ENCODE results near the gene GPR45.
A peak's percentile ranks its signal among the peaks of the same experiment; 100 is the strongest.

GPR45 gene

DNA sequence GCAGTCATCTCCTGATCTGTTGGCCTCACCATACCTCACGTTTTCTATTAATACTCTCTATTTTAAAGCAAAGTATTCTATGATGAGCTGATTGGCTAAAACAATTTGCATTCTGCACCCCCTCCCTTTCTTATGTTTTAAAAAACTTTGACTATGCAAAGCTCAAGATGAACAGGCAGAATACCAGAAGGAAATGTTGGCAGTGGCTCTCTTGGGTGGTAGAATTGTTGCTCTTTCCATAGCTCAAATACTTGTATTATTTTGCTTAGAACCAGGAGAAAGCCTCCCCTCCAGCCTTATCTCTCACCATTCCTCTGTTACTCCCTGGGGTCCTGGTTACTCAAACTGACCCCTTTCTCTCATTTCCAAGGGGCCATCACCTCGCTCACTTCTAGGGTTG lies 14.4 kb downstream of the GPR45 start:
- no peak for DNase-seq

DNA sequence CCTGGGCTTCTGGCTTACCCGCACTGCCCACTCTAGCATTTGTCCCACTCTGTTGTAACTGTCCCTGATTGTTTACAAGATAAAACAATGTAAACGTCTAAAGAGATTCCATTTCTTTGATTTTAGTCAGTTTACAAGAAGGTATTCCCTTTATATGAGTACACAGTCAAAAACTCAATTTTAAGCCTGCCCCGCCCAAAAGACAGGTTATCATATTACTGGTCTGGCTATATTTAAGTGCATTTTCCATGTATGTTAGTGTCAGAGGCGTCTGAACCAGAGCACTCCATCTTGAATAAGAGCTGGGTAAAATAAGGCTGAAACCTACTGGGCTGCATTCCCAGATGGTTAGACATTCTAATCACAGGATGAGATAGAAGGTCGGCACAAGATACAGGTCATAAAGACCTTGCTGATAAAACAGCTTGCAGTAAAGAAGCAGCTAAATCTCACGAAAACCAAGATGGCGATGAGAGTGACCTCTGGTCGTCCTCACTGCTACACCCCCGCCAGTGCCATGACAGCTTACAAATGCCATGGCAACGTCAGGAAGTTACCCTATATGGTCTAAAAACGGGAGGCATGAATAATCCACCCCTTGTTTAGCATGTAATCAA lies 15.0 kb downstream of the GPR45 start:
- DNase-seq = no peak

DNA sequence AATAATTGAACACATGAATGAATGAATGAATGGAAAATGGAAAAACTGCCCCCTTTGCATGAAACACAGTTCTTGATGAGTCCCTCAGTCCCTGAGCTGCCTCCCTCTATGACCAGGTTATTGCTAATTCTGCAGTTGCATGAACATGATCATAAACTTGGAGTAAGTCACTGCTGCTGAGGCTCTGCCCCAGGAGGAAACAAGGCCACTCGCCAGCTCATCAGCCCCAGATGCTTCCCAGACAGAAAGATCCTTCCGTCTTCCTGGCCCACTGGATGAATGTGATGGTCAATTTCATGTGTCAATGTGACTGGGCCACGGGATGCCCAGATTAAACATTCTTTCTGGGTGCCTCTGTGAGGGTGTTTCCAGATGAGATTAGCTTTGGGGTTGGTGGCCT lies 16.4 kb downstream of the GPR45 start:
- DNase-seq = no peak

DNA sequence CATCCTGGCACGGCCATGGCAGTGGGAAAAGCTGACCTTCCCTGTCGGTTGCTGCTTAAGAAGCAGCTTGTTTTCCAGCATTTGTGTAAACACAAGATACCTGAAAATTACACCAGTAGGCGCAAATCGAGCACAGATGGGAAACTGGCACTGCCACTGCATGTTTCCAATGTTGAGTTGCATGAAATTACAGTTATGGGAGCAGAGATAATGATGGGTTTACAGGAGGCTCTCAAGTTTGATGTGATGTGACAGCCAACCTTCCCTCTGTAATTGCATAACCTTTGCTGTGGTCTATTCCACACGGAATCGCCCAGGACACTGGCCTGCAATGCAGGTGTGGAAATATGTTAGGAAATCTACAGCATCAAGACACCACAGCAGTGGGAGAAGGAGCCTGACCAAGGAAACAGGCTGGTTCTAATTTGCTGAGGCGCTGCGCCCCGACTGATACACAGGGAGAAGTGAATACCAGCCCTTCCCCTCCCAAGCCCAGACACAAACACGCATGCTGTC lies 17.4 kb downstream of the GPR45 start:
- DNase-seq = no peak

DNA sequence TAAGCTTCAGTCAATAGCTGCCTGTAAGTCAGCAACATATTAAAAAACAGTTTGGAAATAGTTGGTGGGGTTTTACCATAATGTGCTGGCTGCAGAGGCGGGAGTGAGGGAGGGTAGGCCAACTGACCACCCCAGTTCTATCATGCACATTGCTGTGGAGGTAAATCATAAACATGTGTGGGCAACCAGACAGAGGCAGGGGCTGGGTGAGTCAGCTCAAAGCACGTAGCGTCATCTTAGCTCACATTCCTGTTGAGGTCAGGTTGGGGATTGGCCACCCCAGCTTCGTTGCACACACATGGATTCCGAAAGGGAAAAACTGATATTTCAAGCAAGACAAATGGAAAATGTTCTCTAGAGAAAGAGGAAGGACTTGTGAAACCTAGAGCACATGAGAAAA lies 19.5 kb downstream of the GPR45 start:
- DNase-seq = no peak

DNA sequence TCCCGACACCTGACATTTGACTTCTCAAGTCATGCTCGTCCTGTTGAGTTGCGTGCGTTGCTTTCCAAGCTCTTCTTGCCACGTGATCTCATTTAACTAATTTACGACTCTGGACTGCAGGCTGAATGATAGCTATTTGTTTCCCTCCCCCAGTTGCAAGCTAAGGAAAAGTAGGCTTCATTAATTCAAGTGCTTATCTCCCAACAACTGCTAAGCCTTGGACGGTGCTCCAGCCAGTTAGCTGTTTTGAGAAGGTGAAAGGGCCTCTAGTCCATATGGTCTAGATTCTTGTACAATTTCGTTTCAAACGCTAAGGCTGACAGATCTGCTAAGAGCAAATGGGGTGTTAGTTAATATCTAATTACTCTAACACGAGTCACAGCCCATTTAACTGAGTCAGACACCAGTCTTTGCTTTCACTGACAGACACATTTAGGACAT lies 21.1 kb downstream of the GPR45 start:
- no peak for DNase-seq

DNA sequence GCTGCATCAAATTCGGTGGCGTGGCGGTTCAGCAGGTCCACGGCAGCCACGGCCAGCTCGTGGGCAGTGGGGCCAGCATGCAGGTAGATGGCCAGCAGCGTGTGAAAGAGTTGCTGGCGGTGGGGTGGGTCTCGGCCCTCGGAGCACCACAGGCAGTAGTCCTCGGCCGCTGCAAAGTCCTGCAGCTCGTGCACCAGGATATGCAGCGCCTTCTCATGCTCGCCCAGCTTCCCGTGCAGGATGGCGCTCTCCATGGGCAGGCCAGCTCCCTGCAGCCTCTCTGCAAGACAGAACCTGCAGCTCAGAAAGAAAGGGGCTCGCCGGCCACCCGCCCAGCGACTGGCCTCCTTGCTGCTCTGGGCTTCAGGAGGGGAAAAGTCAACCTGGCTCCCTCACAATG lies 27.9 kb downstream of the GPR45 start:
- DNase-seq = no peak

DNA sequence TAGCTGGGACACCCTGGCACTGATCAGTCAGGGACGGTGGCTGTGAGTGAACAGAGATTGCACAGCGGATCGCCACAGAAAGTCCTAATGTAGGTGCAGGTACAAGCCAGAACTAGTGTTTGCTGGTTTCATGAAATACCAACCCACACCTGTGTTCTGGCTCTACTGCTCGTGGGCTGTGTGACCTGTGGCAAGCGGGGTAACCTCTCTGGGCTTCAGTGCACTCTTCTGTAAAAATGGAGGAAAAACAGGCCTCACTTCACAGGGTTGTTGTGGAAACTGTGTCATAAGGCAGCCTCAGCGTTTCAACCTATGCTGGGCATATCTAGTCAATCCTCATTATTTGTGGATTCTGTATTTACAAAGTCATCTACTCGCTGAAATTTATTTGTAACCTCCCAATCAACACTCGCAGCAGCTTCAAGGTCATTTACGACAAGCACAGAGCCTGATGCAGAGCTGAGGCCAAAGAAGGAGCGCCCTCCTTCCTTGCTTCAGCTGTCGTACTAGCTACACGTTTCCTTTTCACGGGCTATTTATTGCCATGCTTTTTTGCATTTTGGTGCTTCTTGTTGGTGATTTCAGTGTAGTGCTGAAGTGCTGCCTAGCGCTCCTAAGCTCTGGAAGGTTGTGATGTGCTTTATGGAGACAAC lies 30.0 kb downstream of the GPR45 start:
- no peak for DNase-seq

DNA sequence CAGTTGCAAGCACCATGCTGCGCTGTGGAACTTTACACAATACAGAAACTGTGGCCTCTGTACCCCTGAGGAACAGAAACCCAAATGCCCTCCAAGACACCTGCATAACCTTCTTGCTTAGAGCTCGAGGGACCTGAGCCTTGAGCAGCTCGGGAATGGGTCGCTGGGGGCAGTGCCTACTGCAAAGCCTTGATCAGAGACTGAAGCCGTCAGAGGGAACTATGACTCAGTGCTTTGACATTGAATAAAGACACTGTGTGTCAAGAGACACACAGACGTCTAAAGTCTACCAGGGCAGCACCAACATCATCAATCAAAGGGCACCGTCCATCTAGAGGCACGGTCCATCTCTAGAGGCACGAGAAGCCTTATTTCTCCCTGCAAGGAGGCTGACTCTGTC lies 30.6 kb downstream of the GPR45 start:
- no peak for DNase-seq

DNA sequence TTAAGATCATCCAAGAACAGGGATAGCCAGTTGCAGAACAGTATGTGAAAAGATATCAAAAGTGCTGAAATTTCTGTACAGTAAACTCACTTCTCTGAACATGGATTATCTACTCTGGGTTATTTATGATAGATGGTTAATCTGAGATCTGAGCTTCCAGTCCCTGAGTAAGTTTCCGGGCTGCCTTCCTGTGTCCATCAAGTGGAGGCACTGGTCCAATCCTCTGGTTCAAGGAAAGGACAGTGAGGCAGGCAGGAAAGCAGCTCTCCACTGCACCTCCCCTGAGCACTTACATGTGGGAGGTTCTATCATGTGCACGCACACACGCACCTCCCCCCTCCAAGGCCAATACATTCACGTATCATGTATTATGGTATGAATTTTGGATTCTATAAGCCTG lies 32.5 kb downstream of the GPR45 start:
- DNase-seq = no peak

DNA sequence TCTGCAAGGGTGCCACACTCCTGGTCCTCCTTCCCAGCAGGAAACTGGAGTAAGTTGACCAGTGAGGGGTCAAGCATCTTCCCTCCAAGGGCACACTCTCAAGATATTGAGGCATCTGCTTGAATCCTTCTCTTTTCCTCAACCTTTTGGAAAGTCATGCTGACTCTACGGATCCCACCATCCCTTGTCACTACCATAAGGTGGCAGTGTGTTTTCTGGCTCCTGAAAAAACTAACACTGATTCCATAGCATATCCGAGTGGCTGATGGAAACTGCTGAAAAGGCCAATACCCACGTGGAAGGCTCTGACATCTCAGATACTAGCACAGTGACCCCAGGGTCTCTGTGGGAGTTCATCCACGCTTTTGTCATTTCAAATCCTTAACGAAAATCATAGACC lies 37.1 kb downstream of the GPR45 start:
- DNase-seq = no peak

DNA sequence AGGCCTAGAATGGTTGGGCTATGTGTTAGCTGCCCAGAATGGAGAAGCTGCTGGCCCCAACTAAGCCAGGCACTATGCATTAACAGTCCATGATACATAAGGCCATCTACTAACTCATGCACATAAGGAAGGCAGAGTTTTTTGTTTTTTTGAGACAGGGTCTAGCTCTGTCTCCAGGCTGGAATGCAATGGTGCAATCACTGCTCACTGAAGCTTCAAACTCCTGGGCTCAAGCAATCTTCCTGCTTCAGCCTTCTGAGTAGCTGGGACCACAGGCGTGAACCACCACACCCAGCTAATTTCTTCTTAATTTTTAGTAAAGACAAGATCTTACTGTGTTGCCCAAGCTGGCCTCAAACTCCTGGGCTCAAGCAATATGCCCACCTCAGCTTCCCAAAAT lies 37.6 kb downstream of the GPR45 start:
- no peak for DNase-seq

DNA sequence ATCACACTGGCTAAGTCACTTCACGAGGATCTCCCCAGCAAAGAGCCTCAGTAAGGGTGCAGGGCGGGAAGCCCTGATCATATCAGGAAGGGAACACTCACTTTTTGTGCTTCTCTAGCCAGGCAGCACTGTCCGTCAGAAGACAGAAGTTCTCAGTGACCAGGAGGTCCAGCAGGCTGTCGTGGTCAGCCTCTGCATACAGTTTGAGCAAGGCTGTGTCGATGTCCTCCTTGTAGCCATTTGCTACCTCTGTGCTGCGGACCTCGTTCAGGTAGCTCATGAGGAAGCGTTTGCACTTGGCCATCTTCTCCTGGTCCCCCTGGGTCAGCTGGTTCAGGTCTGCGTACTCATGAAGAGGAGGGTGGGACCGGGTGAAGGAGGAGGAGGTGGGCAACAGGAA lies 38.7 kb downstream of the GPR45 start:
- DNase-seq = no peak

DNA sequence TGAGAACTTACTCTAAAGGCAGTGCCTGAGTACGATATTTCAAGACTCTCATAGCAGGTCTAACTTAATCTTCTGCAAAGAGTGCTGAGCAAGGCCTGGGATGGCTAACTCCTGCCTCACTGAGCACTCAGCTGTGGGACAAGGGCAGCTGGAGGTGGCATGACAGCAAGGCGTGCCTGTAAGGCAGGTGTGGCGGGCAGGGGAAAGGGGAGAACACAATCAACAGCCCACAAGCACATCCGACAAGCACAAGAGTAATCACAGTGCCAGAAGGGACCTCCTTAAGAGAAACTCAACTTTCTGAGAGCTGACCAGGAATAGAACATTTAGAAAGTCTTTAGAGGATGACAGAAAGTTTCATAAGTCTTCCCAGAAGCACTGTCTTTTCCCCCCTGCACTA lies 42.0 kb downstream of the GPR45 start:
- DNase-seq = no peak

DNA sequence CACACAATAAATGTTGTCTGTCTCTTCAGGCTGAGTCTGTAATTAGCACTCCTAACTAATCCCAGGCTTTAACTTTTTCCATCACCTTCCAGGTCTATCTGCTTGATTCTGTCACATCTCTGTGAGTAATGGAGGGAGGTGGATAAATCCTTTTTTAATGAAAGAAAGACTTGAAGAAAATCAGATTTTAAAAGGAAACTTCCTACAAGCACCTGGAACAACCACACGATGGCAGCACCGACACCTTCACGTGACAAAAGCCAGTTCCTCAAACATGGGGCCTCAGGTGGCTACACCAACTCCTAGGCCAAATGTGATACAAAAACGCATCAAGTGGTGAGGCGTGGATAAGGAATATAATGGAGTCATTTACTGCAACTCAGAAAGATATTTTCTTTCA lies 46.1 kb downstream of the GPR45 start:
- peak; percentile 20 for DNase-seq

DNA sequence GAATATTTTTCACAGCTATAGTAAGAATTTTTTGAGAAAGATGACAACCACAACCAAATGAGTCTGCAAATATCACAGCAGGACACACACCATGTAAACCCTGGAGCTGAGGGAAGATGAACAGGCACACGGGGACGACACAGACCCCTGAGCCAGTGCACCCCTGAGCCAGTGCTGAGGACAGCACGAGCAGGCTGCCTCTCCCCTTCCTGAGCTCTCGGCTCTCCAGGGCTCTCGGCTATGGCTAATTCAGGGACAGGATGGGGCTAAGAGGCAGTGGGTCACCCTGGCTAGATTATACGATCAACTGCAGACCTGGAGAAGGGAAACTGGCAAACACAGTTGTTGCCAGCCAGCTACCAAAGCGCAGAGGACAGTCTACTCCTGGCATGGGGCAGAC lies 46.6 kb downstream of the GPR45 start:
- DNase-seq = no peak

DNA sequence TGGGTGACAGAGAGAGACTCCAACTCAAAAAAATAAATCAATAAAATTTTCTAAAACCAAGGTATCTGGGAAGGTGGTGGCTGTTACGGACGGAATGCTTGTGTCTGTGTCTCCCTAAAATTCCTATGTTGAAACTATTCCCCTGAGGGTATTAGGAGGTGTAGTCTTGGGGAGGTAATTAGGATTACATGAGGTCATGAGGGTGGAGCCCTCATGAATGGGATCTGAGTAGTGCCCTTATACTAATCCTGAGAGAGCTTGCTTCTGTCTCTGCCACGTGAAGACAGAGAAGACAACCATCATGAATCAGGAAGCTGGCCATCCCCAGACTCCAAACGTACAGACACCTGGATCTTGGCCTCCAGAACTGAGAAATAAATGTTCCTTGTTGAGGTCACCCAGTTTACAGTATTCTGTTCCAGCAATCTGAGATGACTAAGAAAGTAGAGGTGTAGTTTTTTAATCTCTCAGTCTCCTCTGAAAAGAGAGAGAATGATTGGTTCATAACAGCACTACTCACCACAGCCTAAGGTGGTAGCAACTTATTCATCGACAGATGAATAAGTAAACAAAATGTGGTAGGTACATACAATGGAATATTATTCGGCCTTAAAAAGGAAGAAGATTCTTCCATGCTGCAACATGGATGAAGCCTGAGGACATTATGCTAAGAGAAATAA lies 49.6 kb downstream of the GPR45 start:
- no peak for DNase-seq

DNA sequence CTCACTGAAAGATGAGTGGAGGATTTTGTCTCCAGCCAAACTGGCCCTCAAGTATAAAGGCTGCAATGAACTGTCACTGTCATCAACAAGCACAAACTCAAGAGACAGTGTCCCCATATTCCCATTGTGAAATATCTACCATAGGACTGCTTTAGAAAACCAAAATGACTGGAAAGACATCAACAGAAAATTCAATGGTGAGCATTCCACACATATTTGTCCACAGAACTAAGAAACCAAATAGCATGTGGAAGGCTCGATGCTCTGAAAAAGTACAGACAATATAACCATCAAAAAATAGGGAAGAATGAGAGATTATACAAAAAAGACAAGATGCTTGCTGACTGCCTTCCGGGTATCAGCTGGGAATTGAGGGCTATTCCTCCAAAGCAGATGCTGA lies 50.4 kb downstream of the GPR45 start:
- DNase-seq = no peak

Data from stimulated activated CD4-positive, alpha-beta T cell treated with anti-CD3 and anti-CD28 coated beads, Interleukin-4, amount 100 ng/mL, for 24 hours (primary cell).